Measurements from ENCODE around the gene ACTR2. TPM values are rescaled to one million over a fixed set of nuclear protein-coding genes. Genes with fewer than 3 reads are reported as not detected.

Gene ACTR2
- total RNA-seq, 1 donor from 2014 or later = 493 TPM

DNA sequence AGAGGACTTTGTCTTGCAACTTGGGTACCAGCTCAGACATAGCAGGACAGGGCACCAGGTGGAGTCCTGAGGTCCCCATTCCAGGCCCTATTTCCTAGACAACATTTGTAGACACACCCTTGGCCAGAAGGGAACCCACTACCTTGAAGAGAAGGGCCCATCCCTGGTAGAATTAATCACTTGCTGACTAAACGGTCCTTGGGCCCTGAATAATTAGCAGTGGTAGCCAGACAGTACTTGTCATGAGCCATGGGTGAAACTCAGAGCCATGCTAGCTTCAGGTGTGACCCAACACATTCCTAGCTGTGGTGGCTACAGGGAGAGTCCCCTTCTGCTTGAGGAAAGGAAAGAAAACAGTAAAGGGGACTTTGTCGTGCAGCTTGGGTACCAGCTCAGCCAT lies 28.5 kb upstream of the ACTR2 start:
- Mint-ChIP-seq H3K27ac (ENCODE audit: unreplicated experiment) (no peak overlapping the region), H3K27me3 (ENCODE audit: low read depth, unreplicated experiment) (no peaks in the 10 kb centered on the region), H3K36me3 (ENCODE audit: low read depth, unreplicated experiment) (peaks cover 4% of the 10 kb centered on the region), H3K4me1 (ENCODE audit: low read depth, unreplicated experiment) (peaks cover 8% of the 10 kb centered on the region), H3K4me3 (ENCODE audit: unreplicated experiment) (no peak overlapping the region), H3K9me3 (ENCODE audit: unreplicated experiment) (no peaks in the 10 kb centered on the region)
- Histone ChIP-seq H3K27ac (ENCODE audit: low read depth, low read length) (no peak overlapping the region), H3K4me2 (ENCODE audit: low read length) (no peak overlapping the region), H4K20me1 (ENCODE audit: insufficient read depth, low read length) (no peaks in the 10 kb centered on the region), H3K9ac (ENCODE audit: low read length) (no peak overlapping the region), H3K4me1 (ENCODE audit: insufficient read depth, low read length) (peaks cover 3% of the 10 kb centered on the region), H3K36me3 (ENCODE audit: insufficient read depth, low read length) (no peaks in the 10 kb centered on the region), H3K4me3 (ENCODE audit: insufficient read depth, low read depth, low read length) (no peak overlapping the region), H2AFZ (ENCODE audit: low read depth, low read length) (no peak overlapping the region), H3K79me2 (ENCODE audit: insufficient read depth, low read length) (no peaks in the 10 kb centered on the region), H3K9me3 (ENCODE audit: insufficient read depth, low read depth, low read length) (no peaks in the 10 kb centered on the region), H3K27me3 (ENCODE audit: insufficient read depth, low read length) (no peaks in the 10 kb centered on the region)
- TF ChIP-seq, protein P1, sequence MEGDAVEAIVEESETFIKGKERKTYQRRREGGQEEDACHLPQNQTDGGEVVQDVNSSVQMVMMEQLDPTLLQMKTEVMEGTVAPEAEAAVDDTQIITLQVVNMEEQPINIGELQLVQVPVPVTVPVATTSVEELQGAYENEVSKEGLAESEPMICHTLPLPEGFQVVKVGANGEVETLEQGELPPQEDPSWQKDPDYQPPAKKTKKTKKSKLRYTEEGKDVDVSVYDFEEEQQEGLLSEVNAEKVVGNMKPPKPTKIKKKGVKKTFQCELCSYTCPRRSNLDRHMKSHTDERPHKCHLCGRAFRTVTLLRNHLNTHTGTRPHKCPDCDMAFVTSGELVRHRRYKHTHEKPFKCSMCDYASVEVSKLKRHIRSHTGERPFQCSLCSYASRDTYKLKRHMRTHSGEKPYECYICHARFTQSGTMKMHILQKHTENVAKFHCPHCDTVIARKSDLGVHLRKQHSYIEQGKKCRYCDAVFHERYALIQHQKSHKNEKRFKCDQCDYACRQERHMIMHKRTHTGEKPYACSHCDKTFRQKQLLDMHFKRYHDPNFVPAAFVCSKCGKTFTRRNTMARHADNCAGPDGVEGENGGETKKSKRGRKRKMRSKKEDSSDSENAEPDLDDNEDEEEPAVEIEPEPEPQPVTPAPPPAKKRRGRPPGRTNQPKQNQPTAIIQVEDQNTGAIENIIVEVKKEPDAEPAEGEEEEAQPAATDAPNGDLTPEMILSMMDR (IDR thresholded peaks at IDR 0.05; ENCODE audit: insufficient read depth, low read depth, low read length) = no peak
- no peak for TF ChIP-seq EZH2 (IDR thresholded peaks at IDR 0.05; ENCODE audit: insufficient read depth, low read length)
- FAIRE-seq = no peak
- no peak for DNase-seq (ENCODE audit: low read depth)

DNA sequence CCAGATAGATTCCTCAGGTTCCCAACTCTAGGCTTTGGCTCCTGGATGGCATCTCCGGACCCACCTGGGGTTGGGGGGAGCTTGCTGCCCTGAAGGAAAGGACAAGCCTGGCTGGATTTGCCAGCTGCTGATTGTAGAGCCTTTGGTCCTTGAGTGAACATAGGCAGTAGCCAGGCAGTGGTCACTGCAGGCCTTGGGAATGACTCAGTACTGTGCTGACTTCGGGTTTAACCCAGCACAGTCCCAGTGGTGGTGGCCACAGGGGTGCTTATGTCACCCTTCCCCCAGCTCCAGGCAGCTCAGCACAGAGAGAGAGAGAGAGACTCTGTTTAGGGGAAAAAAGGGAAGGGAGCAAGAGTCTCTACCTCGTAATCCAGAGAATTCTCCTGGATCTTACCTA lies 27.7 kb upstream of the ACTR2 start:
- Histone ChIP-seq H4K20me1 (ENCODE audit: insufficient read depth, low read length) (no peaks in the 10 kb centered on the region), H3K9me3 (ENCODE audit: insufficient read depth, low read depth, low read length) (no peaks in the 10 kb centered on the region), H3K27me3 (ENCODE audit: insufficient read depth, low read length) (no peaks in the 10 kb centered on the region), H2AFZ (ENCODE audit: low read depth, low read length) (no peak overlapping the region), H3K4me1 (ENCODE audit: insufficient read depth, low read length) (peaks cover 3% of the 10 kb centered on the region), H3K36me3 (ENCODE audit: insufficient read depth, low read length) (no peaks in the 10 kb centered on the region), H3K9ac (ENCODE audit: low read length) (no peak overlapping the region), H3K4me2 (ENCODE audit: low read length) (no peak overlapping the region), H3K27ac (ENCODE audit: low read depth, low read length) (no peak overlapping the region), H3K79me2 (ENCODE audit: insufficient read depth, low read length) (no peaks in the 10 kb centered on the region), H3K4me3 (ENCODE audit: insufficient read depth, low read depth, low read length) (no peak overlapping the region)
- Mint-ChIP-seq H3K9me3 (ENCODE audit: unreplicated experiment) (no peaks in the 10 kb centered on the region), H3K4me1 (ENCODE audit: low read depth, unreplicated experiment) (peaks cover 8% of the 10 kb centered on the region), H3K36me3 (ENCODE audit: low read depth, unreplicated experiment) (peaks cover 6% of the 10 kb centered on the region), H3K27me3 (ENCODE audit: low read depth, unreplicated experiment) (no peaks in the 10 kb centered on the region), H3K4me3 (ENCODE audit: unreplicated experiment) (no peak overlapping the region), H3K27ac (ENCODE audit: unreplicated experiment) (peak overlapping the region; percentile 63)
- DNase-seq (ENCODE audit: low read depth) = peak; percentile 60
- FAIRE-seq = no peak
- TF ChIP-seq, protein P1 (IDR thresholded peaks at IDR 0.05; ENCODE audit: insufficient read depth, low read depth, low read length) = no peak
- no peak for TF ChIP-seq EZH2 (IDR thresholded peaks at IDR 0.05; ENCODE audit: insufficient read depth, low read length)

DNA sequence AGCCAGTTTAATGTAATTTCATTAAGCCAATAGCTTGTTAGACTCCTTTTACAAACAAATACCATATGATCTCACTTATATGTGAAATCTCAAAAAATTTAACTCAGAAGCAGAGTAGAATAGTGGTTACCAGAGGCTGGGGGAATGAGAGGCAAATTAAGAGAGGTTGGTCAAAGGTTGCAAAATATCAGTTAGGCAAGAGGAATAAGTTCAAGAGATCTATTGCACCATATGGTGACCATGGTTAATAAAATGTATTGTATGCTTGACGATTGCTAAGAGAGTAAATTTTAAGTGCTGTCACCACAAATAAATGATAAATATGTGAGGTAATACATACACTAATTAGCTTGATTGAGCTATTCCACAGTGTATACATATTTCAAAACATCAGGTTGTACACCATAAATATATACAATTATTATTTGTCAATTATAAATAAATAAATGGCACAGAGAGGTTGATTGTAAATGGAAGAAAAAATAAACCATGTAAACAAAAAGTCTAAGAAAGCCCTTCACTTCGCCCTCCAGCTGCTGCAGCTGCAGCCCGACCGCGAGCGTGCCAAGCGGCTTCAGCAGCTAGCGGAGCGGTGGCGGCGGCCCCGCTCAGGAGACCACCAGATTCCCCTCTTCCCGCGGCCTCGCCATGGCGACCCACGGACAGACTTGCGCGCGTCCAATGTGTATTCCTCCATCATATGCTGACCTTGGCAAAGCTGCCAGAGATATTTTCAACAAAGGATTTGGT lies 23.0 kb upstream of the ACTR2 start:
- no peak overlapping the region for H2AFZ ChIP-seq (ENCODE audit: low read depth, low read length)
- H4K20me1 ChIP-seq (ENCODE audit: insufficient read depth, low read length) = no peaks in the 10 kb centered on the region
- FAIRE-seq = no peak
- H3K27ac ChIP-seq (ENCODE audit: low read depth, low read length) = no peak overlapping the region
- H3K9ac ChIP-seq (ENCODE audit: low read length) = no peak overlapping the region
- no peaks in the 10 kb centered on the region for H3K9me3 ChIP-seq (ENCODE audit: insufficient read depth, low read depth, low read length)
- peaks cover 2% of the 10 kb centered on the region for H3K4me1 ChIP-seq (ENCODE audit: insufficient read depth, low read length)
- Mint-ChIP-seq H3K4me3 (ENCODE audit: unreplicated experiment) (no peak overlapping the region), H3K27me3 (ENCODE audit: low read depth, unreplicated experiment) (no peaks in the 10 kb centered on the region), H3K36me3 (ENCODE audit: low read depth, unreplicated experiment) (peaks cover 10% of the 10 kb centered on the region), H3K4me1 (ENCODE audit: low read depth, unreplicated experiment) (peaks cover 7% of the 10 kb centered on the region), H3K9me3 (ENCODE audit: unreplicated experiment) (no peaks in the 10 kb centered on the region), H3K27ac (ENCODE audit: unreplicated experiment) (no peak overlapping the region)
- TF ChIP-seq EZH2 (IDR thresholded peaks at IDR 0.05; ENCODE audit: insufficient read depth, low read length) = no peak
- TF ChIP-seq, protein P1 (IDR thresholded peaks at IDR 0.05; ENCODE audit: insufficient read depth, low read depth, low read length) = no peak
- DNase-seq (ENCODE audit: low read depth) = no peak
- H3K36me3 ChIP-seq (ENCODE audit: insufficient read depth, low read length) = no peaks in the 10 kb centered on the region
- H3K79me2 ChIP-seq (ENCODE audit: insufficient read depth, low read length) = no peaks in the 10 kb centered on the region
- no peak overlapping the region for H3K4me2 ChIP-seq (ENCODE audit: low read length)
- H3K4me3 ChIP-seq (ENCODE audit: insufficient read depth, low read depth, low read length) = no peak overlapping the region
- no peaks in the 10 kb centered on the region for H3K27me3 ChIP-seq (ENCODE audit: insufficient read depth, low read length)
